Glutamatergic neuron (in vitro differentiated cells): ENCODE data around the gene RPS6KA2. TPM values are rescaled to one million over a fixed set of nuclear protein-coding genes. Genes with fewer than 3 reads are reported as not detected.

ENCODE experiments used
- DNase-seq: peaks from one replicate; pipeline ENCODE4 v3.0.0; 2022
- H3K27ac Mint-ChIP-seq: one replicate; pipeline ENCODE4 v1.8.0; 2020; ENCODE audit warnings: mild to moderate bottlenecking, mixed read lengths, inconsistent platforms; ENCODE audit not compliant: unreplicated experiment
- H3K27me3 Mint-ChIP-seq: one replicate; pipeline ENCODE4 v1.8.0; 2020; ENCODE audit warnings: mild to moderate bottlenecking, moderate library complexity, mixed read lengths, inconsistent platforms; ENCODE audit not compliant: unreplicated experiment
- H3K36me3 Mint-ChIP-seq: one replicate; pipeline ENCODE4 v1.8.0; 2020; ENCODE audit warnings: mild to moderate bottlenecking, mixed read lengths, inconsistent platforms; ENCODE audit not compliant: unreplicated experiment
- H3K4me1 Mint-ChIP-seq: one replicate; pipeline ENCODE4 v1.8.0; 2020; ENCODE audit warnings: mild to moderate bottlenecking, low read depth, mixed read lengths, inconsistent platforms; ENCODE audit not compliant: unreplicated experiment
- H3K4me3 Mint-ChIP-seq: one replicate; pipeline ENCODE4 v1.8.0; 2020; ENCODE audit warnings: mild to moderate bottlenecking, mixed read lengths, inconsistent platforms; ENCODE audit not compliant: unreplicated experiment
- H3K9me3 Mint-ChIP-seq: one replicate; pipeline ENCODE4 v1.8.0; 2020; ENCODE audit warnings: mild to moderate bottlenecking, moderate library complexity, mixed read lengths, inconsistent platforms; ENCODE audit not compliant: unreplicated experiment
- CTCF ChIP-seq: fragments of 200-600 bp; sonication (generic); IDR thresholded peaks from one replicate; pipeline ENCODE4 v1.5.0; 2021; ENCODE audit not compliant: partially characterized antibody, unreplicated experiment
- total RNA-seq: library from RNA; stranded (reverse); fragmentation: NEBNext Ultra II Directional; extraction: Animal tissue kit (Norgen Biotek cat#: 25700); gene quantifications from one replicate; pipeline ENCODE4 v1.2.1, GENCODE V29; 2021; ENCODE audit not compliant: unreplicated experiment

RPS6KA2 gene
- total RNA-seq, 1 donor from 2014 or later: 109 TPM

DNA sequence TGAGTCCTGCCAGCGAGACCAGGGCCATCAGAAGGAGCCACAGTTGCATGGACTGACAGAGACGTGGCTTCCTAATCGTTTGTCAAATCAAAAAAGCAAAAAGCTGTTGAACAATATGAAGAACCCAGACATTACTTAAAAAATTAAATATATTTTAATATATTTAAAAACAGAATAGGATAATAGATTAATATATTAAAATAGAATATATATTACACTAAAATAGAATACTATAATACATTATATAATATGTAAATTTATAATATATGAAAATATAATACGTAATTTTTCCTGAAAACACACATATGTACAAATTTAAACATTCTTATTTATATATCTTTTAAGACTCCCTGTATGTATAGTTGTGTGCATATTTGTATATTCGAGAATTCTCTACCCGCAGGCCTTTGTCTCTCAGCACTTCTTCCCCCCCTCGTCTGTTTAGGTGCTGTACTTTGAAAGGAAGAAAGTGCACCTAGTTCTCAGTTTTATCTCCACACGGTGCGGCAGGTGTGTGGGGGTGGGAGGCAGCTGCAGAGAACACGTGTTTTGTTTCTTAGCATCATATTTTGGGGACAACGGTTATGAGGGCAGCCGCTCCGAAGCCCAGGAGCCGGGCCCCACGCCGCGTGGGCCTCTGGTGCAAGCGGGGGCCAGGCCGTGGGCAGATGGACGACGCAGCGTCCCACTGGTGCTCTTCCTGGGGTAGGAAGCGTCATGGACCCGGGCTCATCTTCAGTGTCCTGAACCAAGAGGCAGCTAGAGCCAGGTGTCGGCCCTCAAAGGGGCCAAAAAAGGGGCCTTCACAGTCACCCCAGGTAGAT lies 172.1 kb downstream of the RPS6KA2 start:
- no peak overlapping the region for H3K4me3 Mint-ChIP-seq

GRCh38 chr6:166453651-166454050 lies 173.4 kb downstream of the RPS6KA2 start:
- H3K36me3 Mint-ChIP-seq: peaks cover 57% of the 10 kb centered on the region
- H3K4me3 Mint-ChIP-seq: no peak overlapping the region
- H3K4me1 Mint-ChIP-seq: peaks cover 6% of the 10 kb centered on the region
- peaks cover 9% of the 10 kb centered on the region for H3K9me3 Mint-ChIP-seq
- no peak overlapping the region for H3K27ac Mint-ChIP-seq
- no peak for DNase-seq
- H3K27me3 Mint-ChIP-seq: peaks cover 5% of the 10 kb centered on the region
- TF ChIP-seq CTCF: no peak

More for the DNA sequence above, 172.1 kb downstream of the RPS6KA2 start:
- no peak for TF ChIP-seq CTCF
- no peak for DNase-seq
- Mint-ChIP-seq H3K36me3 (peaks cover 53% of the 10 kb centered on the region), H3K27ac (no peak overlapping the region), H3K27me3 (peaks cover 5% of the 10 kb centered on the region), H3K9me3 (peaks cover 9% of the 10 kb centered on the region), H3K4me1 (peaks cover 8% of the 10 kb centered on the region)

DNA sequence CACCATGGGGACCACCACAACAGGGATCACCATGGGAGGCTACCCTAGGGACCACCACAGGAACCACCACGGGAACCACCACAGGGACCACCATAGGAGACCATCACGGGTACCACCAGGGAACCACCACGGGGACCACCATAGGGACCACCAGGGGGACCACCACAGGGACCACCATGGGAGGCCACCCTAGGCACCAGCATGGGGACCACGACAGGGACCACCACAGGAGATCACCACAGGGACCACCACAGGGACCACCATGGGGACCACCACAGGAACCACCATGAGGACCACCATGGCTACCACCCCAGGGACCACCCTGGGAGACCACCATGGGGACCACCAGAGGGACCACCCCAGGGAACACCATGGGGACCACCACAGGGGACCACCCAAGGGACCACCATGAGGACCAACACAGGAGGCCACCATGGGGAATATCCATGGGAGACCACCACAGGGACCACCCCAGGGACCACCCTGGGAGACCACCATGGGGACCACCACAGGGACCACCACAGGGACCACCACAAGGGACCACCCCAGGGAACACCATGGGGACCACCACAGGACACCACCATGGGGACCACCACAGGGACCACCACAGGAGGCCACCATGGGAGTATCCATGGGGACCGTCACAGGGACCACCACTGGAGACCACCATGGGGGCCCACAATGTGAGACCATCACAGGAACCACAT lies 176.7 kb downstream of the RPS6KA2 start:
- Mint-ChIP-seq H3K9me3 (peaks cover 7% of the 10 kb centered on the region), H3K36me3 (peaks cover 66% of the 10 kb centered on the region)

GRCh38 chr6:166449641-166450040 lies 177.4 kb downstream of the RPS6KA2 start:
- H3K4me3 Mint-ChIP-seq: no peak overlapping the region
- peaks cover 5% of the 10 kb centered on the region for H3K27me3 Mint-ChIP-seq
- no peak for DNase-seq
- H3K4me1 Mint-ChIP-seq: peaks cover 5% of the 10 kb centered on the region
- TF ChIP-seq CTCF: no peak
- H3K9me3 Mint-ChIP-seq: peaks cover 7% of the 10 kb centered on the region
- H3K36me3 Mint-ChIP-seq: peaks cover 61% of the 10 kb centered on the region
- H3K27ac Mint-ChIP-seq: no peak overlapping the region

More for the DNA sequence above, 176.7 kb downstream of the RPS6KA2 start:
- TF ChIP-seq CTCF: no peak
- Mint-ChIP-seq H3K27ac (no peak overlapping the region), H3K4me1 (peaks cover 5% of the 10 kb centered on the region), H3K4me3 (no peak overlapping the region), H3K27me3 (peaks cover 5% of the 10 kb centered on the region)
- no peak for DNase-seq

- Mint-ChIP-seq H3K4me3 (peak overlapping the region; percentile 43), H3K9me3 (peaks cover 7% of the 10 kb centered on the region), H3K27me3 (peaks cover 5% of the 10 kb centered on the region), H3K36me3 (peaks cover 58% of the 10 kb centered on the region), H3K4me1 (peaks cover 10% of the 10 kb centered on the region), H3K27ac (no peak overlapping the region)
- no peak for TF ChIP-seq CTCF
- DNase-seq: no peak
Measured at GRCh38 chr6:166449036-166449435, 178.0 kb downstream of the RPS6KA2 start.
